Heart left ventricle (tissue), 16 donors: ENCODE results near the gene C14orf119. TPM values are rescaled to one million over a fixed set of nuclear protein-coding genes. Genes with fewer than 3 reads are reported as not detected.

Experiments used
- ATAC-seq, 4 donors: fragments of 200-7000 bp; cut with Tn5 transposase; one replicate each; pipeline ENCODE4 v1.9.1; 2020 to 2022; ENCODE audit warnings: moderate library complexity in 4 of 4, mild to moderate bottlenecking in 3 of 4, moderate number of reproducible peaks in 1 of 4
- DNase-seq, 5 donors: peaks; one replicate each; pipeline ENCODE4 v3.0.0-alpha.2; 2020
- H3K27ac ChIP-seq, 12 donors: fragments of 200-600 bp; sonication (generic) in 4 of 12; one replicate each; pipeline versions ENCODE4 v1.5.0 to v1.8.0; 2016 to 2022; ENCODE audit warnings: mild to moderate bottlenecking in 2 of 12
- H3K27me3 ChIP-seq, 9 donors: fragments of 200-600 bp; sonication (generic) in 2 of 9; one replicate each; pipeline versions ENCODE4 v1.5.1 to v1.8.0; 2016 to 2022; ENCODE audit warnings: mild to moderate bottlenecking in 3 of 9
- H3K36me3 ChIP-seq, 9 donors: fragments of 200-600 bp; sonication (generic) in 2 of 9; one replicate each; pipeline versions ENCODE4 v1.5.0 to v1.8.0; 2018 to 2022; ENCODE audit warnings: mild to moderate bottlenecking in 2 of 9
- H3K4me1 ChIP-seq, 12 donors: fragments of 200-600 bp; sonication (generic) in 4 of 12; one replicate each; pipeline versions ENCODE4 v1.5.0 to v1.8.0; 2016 to 2022; ENCODE audit warnings: mild to moderate bottlenecking in 3 of 12
- H3K4me3 ChIP-seq, 12 donors: fragments of 200-600 bp; sonication (generic) in 4 of 12; one replicate each; pipeline versions ENCODE4 v1.5.0 to v1.8.0; 2017 to 2022; ENCODE audit warnings: mild to moderate bottlenecking in 9 of 12, moderate library complexity in 4 of 12
- H3K9me3 ChIP-seq, 12 donors: fragments of 200-600 bp; sonication (generic) in 4 of 12; one replicate each; pipeline versions ENCODE4 v1.5.0 to v1.8.0; 2016 to 2022; ENCODE audit warnings: mild to moderate bottlenecking in 1 of 12
- CTCF ChIP-seq, 12 donors: fragments of 200-600 bp; sonication (generic) in 4 of 12; IDR thresholded peaks; one replicate each; pipeline versions ENCODE4 v1.5.0 to v1.8.0; 2018 to 2022; ENCODE audit warnings: antibody characterized with exemption in 12 of 12, mild to moderate bottlenecking in 5 of 12
- POLR2A ChIP-seq, 2 donors: fragments of 450-650 bp; IDR thresholded peaks; one replicate each; pipeline ENCODE4 v1.6.1; 2017; ENCODE audit warnings: antibody characterized with exemption in 2 of 2, mild to moderate bottlenecking in 2 of 2, moderate library complexity in 2 of 2
- WGBS, 4 donors: extraction: QIAGEN DNeasy Blood & Tissue Kit in 2 of 4; methylation state at CpG; one replicate each; pipeline versions ENCODE4 v1.1.5 to v1.1.7; 2013 to 2018; 5-methylcytosine and 5-hydroxymethylcytosine counted together
- intact Hi-C, 10 donors: fragments of 100-400 bp; cut with DNase I; formaldehyde crosslinking; loops; one replicate each; pipeline versions ENCODE4 v1.11.1 to v1.14.2; 2022
- polyA plus RNA-seq, 2 donors: library from polyadenylated mRNA; stranded (reverse); fragments of 200-250 nt; gene quantifications; one replicate each; pipeline ENCODE4 v1.2.3, GENCODE V29; 2013
- total RNA-seq, 9 donors: library from RNA; depleted of rRNA in 2 of 9; stranded (reverse); fragments of >200 nt in 2 of 9; fragmentation: NEBNext Ultra II Directional in 3 of 9; extraction: Animal tissue kit (Norgen Biotek cat#: 25700) in 3 of 9; gene quantifications; one replicate each; pipeline versions ENCODE4 v1.1.0 to v1.2.4, GENCODE V29; 2016 to 2023
- donor health status: ischemic (EF 13 %, LVEDD 7.1; RV severe dilation, severe dysfunction).
- donor health status: healthy with polysubstance abuse.
- donor health status: DM: no; HTN: yes; CAD: no.
- donor health status: DM: no; HTN: no; CAD: no.
- donor health status: ischemic (EF 25% LVEDD 6.9; RV normal size, moderate dysfunction).
- donor health status: ischemic (EF 25% LVEDD 5.7; RV mildly dilated, moderate dysfunction).
- donor health status: healthy.
- donor health status: DM: yes; HTN: yes; CAD: no.
- donor health status: ischemic (EF 35%, LVEDD 5.7; RV mildly dilated, moderate dysfunction).
- donor health status: nonischemic (EF 11% LVEDD 7.7; RV severe dilation, severe dysfunction).
- donor health status: DM: yes; HTN: yes; CAD: no.
- donor health status: PGD.
- donor health status: ischemic (EF 29% LVEDD 5.4; RV normal size, mild dysfunction).
- donor health status: nonischemic (EF 23%, LVEDD 6.1; RV moderate dilation, normal function).

C14orf119 gene
- total and polyA plus RNA-seq, 11 donors = 8.1 to 47.7 (median 29.6) TPM

- no peak overlapping the region for H3K4me3 ChIP-seq
- H3K27ac ChIP-seq = peak overlapping the region in 5 of 12 donors; percentile 16 to 88 (median 34)
- no peaks in the 10 kb centered on the region for H3K27me3 ChIP-seq
- peaks cover 0 to 33% (median 7%) of the 10 kb centered on the region in 12 donors for H3K4me1 ChIP-seq
- no peak for DNase-seq
- no peak for TF ChIP-seq POLR2A (IDR thresholded peaks at IDR 0.05)
- no peak for TF ChIP-seq CTCF (IDR thresholded peaks at IDR 0.05)
- ATAC-seq = no peak
- no peaks in the 10 kb centered on the region for H3K9me3 ChIP-seq
- WGBS, 4 donors = 79 to 91% (median 80%) methylated on average over 5 of the region's 5 CpGs
- intact Hi-C loops = no loop called here
- peaks cover 0 to 100% (median 100%) of the 10 kb centered on the region in 9 donors for H3K36me3 ChIP-seq
These were observed 17.3 kb upstream of the C14orf119 start for GRCh38 chr14:23077962-23078361.

GRCh38 chr14:23078692-23079116, 16.6 kb upstream of the C14orf119 start:
- Histone ChIP-seq H3K4me3 (no peak overlapping the region), H3K27me3 (no peaks in the 10 kb centered on the region), H3K9me3 (no peaks in the 10 kb centered on the region), H3K27ac (peak overlapping the region in 7 of 12 donors; percentile 6 to 88 (median 34)), H3K36me3 (peaks cover 0 to 100% (median 100%) of the 10 kb centered on the region in 9 donors), H3K4me1 (peaks cover 0 to 33% (median 6%) of the 10 kb centered on the region in 12 donors)
- WGBS, 4 donors = 13 to 31% (median 22%) methylated on average over 2 of the region's 2 CpGs
- TF ChIP-seq POLR2A (IDR thresholded peaks at IDR 0.05) (no peak), CTCF (IDR thresholded peaks at IDR 0.05) (no peak)
- peak in 2 of 5 donors; percentile 59 to 82 for DNase-seq
- ATAC-seq = peak; percentile 56 to 95 (median 86)
- intact Hi-C loops = no loop called here

- Histone ChIP-seq H3K27me3 (no peaks in the 10 kb centered on the region), H3K4me1 (peaks cover 0 to 33% (median 6%) of the 10 kb centered on the region in 12 donors), H3K27ac (peak overlapping the region in 1 of 12 donors; percentile 88), H3K36me3 (peaks cover 0 to 100% (median 100%) of the 10 kb centered on the region in 9 donors), H3K4me3 (no peak overlapping the region), H3K9me3 (no peaks in the 10 kb centered on the region)
- 83 to 95% (median 91%) methylated on average over 2 of the region's 2 CpGs for WGBS, 4 donors
- TF ChIP-seq POLR2A (IDR thresholded peaks at IDR 0.05) = no peak
- TF ChIP-seq CTCF (IDR thresholded peaks at IDR 0.05) = no peak
- no peak for ATAC-seq
- intact Hi-C loops = no loop called here
- DNase-seq = no peak
These were observed 15.6 kb upstream of the C14orf119 start for GRCh38 chr14:23079716-23080115.

GRCh38 chr14:23080474-23080873, 14.8 kb upstream of the C14orf119 start:
- Histone ChIP-seq H3K27ac (peak overlapping the region in 1 of 12 donors; percentile 88), H3K36me3 (peaks cover 0 to 100% (median 100%) of the 10 kb centered on the region in 9 donors), H3K4me3 (no peak overlapping the region), H3K27me3 (no peaks in the 10 kb centered on the region), H3K9me3 (no peaks in the 10 kb centered on the region), H3K4me1 (peaks cover 0 to 39% (median 6%) of the 10 kb centered on the region in 12 donors)
- DNase-seq (no peak), ATAC-seq (no peak)
- intact Hi-C loops = no loop called here
- WGBS, 4 donors = 63 to 79% (median 68%) methylated on average over 1 of the region's 1 CpG
- no peak for TF ChIP-seq POLR2A (IDR thresholded peaks at IDR 0.05)
- TF ChIP-seq CTCF (IDR thresholded peaks at IDR 0.05) = no peak
